MV-4-11 (cell line): Measurements from ENCODE around the gene VN1R2.
"Not testable (repeated sequence)": the region's sequence is repeated elsewhere in the genome, so short reads cannot be mapped to it uniquely, and the experiment has no call there.

Source experiments
- DNase-seq: peaks from one replicate; lab custom pipeline; 2025; lab: John Stamatoyannopoulos, UW

VN1R2 gene

GRCh38 chr19:53257715-53258342 lies at the start of gene VN1R2:
VN1R2 (plus strand) TSS chr19:53258292; CDS start chr19:53258376, 84 bp downstream.
- not testable (repeated sequence) for DNase-seq

- not testable (repeated sequence) for DNase-seq
Observed at GRCh38 chr19:53211554-53211953, 46.5 kb upstream of the VN1R2 start.

GRCh38 chr19:53212703-53213320 lies 45.3 kb upstream of the VN1R2 start:
- DNase-seq = no peak

- not testable (repeated sequence) for DNase-seq
Observed at GRCh38 chr19:53222716-53223115, 35.4 kb upstream of the VN1R2 start.

- no peak for DNase-seq
Observed at GRCh38 chr19:53224606-53225005, 33.5 kb upstream of the VN1R2 start.

GRCh38 chr19:53237114-53237777 lies 20.8 kb upstream of the VN1R2 start:
- no peak for DNase-seq

GRCh38 chr19:53246498-53246897 lies 11.6 kb upstream of the VN1R2 start:
- peak; percentile 93 for DNase-seq

GRCh38 chr19:53254411-53255341 lies 3.4 kb upstream of the VN1R2 start, which contains the start of gene ZNF677:
ZNF677 (minus strand) TSS chr19:53254873; CDS start chr19:53251550, 3,323 bp downstream.
- peak; percentile 64 for DNase-seq

GRCh38 chr19:53267623-53268022 lies 9.5 kb downstream of the VN1R2 start, which contains the start of gene VN1R4:
VN1R4 (minus strand) TSS chr19:53267723; CDS start chr19:53267665, 58 bp downstream.
- DNase-seq = not testable (repeated sequence)

- not testable (repeated sequence) for DNase-seq
Observed at GRCh38 chr19:53269861-53270260, 11.8 kb downstream of the VN1R2 start.

GRCh38 chr19:53272044-53272443 lies 14.0 kb downstream of the VN1R2 start:
- DNase-seq = no peak

GRCh38 chr19:53275480-53275879 lies 17.4 kb downstream of the VN1R2 start:
- DNase-seq = no peak

GRCh38 chr19:53281947-53282346 lies 23.9 kb downstream of the VN1R2 start:
- not testable (repeated sequence) for DNase-seq

- no peak for DNase-seq
Observed at GRCh38 chr19:53285087-53285486, 27.0 kb downstream of the VN1R2 start.

- DNase-seq = no peak
Observed at GRCh38 chr19:53290758-53291549, 32.9 kb downstream of the VN1R2 start.

GRCh38 chr19:53294786-53295441 lies 36.8 kb downstream of the VN1R2 start:
- no peak for DNase-seq

GRCh38 chr19:53301341-53301740 lies 43.2 kb downstream of the VN1R2 start:
- not testable (repeated sequence) for DNase-seq

- DNase-seq = no peak
Observed at GRCh38 chr19:53308339-53308811, 50.3 kb downstream of the VN1R2 start.
